GM12892 (cell line): ENCODE results near the gene SEC22B.
"Not testable (repeated sequence)": the region's sequence is repeated elsewhere in the genome, so short reads cannot be mapped to it uniquely, and the experiment has no call there.

Source experiments
- DNase-seq: peaks from one replicate; pipeline ENCODE4 v3.0.0; 2011; ENCODE audit not compliant: insufficient read length
- FAIRE-seq: peaks from 2 replicates; lab custom pipeline; 2011; peaks lifted over from hg19 to GRCh38; lab: Jason Lieb, UNC
- POLR2A ChIP-seq: IDR thresholded peaks from 2 replicates; pipeline ENCODE4 v1.6.1; 2011; ENCODE audit warnings: low read depth, low read length, control low read depth
- POLR2AphosphoS5 ChIP-seq: IDR thresholded peaks from 2 replicates; pipeline ENCODE4 v1.6.1; 2011; ENCODE audit warnings: low read depth, low read length, control low read depth
- TAF1 ChIP-seq: IDR thresholded peaks from 2 replicates; pipeline ENCODE4 v1.6.1; 2011; ENCODE audit warnings: low read depth, mild to moderate bottlenecking, control low read depth, low read length, borderline replicate concordance

The SEC22B gene

GRCh38 chr1:120150138-120150822, 26.0 kb downstream of the SEC22B start:
- DNase-seq, FAIRE-seq: not testable (repeated sequence)

GRCh38 chr1:120149420-120150059, 26.8 kb downstream of the SEC22B start:
- DNase-seq, FAIRE-seq: not testable (repeated sequence)

GRCh38 chr1:120145806-120146205, 30.5 kb downstream of the SEC22B start:
- DNase-seq = not testable (repeated sequence)
- peak; percentile 33 for FAIRE-seq

- not testable (repeated sequence) for FAIRE-seq, DNase-seq
These were observed 31.7 kb downstream of the SEC22B start for GRCh38 chr1:120144626-120145025.

- DNase-seq = not testable (repeated sequence)
- peak; percentile 5 for FAIRE-seq
These were observed 32.2 kb downstream of the SEC22B start for GRCh38 chr1:120144169-120144568.

- peak; percentile 73 for FAIRE-seq
- not testable (repeated sequence) for DNase-seq
These were observed 33.0 kb downstream of the SEC22B start for GRCh38 chr1:120143334-120143733.

GRCh38 chr1:120142512-120143263, 33.6 kb downstream of the SEC22B start:
- DNase-seq = not testable (repeated sequence)
- peak; percentile 93 for FAIRE-seq

- FAIRE-seq = peak; percentile 42
- DNase-seq = not testable (repeated sequence)
These were observed 34.5 kb downstream of the SEC22B start for GRCh38 chr1:120141865-120142264.

GRCh38 chr1:120140656-120141265, 35.6 kb downstream of the SEC22B start:
- not testable (repeated sequence) for DNase-seq, FAIRE-seq

GRCh38 chr1:120136086-120136485, 40.2 kb downstream of the SEC22B start:
- FAIRE-seq, DNase-seq: not testable (repeated sequence)

GRCh38 chr1:120133928-120134325, 42.4 kb downstream of the SEC22B start:
- not testable (repeated sequence) for FAIRE-seq, DNase-seq

- no peak for FAIRE-seq
- no peak for DNase-seq
- TF ChIP-seq POLR2A (no peak), TAF1 (no peak), POLR2AphosphoS5 (no peak)
These were observed 42.9 kb downstream of the SEC22B start for GRCh38 chr1:120133228-120133927.

GRCh38 chr1:120132406-120132763, 43.9 kb downstream of the SEC22B start:
- FAIRE-seq, DNase-seq: not testable (repeated sequence)

GRCh38 chr1:120131611-120132405, 44.5 kb downstream of the SEC22B start:
- DNase-seq = not testable (repeated sequence)
- FAIRE-seq = peak; percentile 87

GRCh38 chr1:120127921-120128320, 48.4 kb downstream of the SEC22B start:
- FAIRE-seq = not testable (repeated sequence)

GRCh38 chr1:120126216-120126615, 50.1 kb downstream of the SEC22B start:
- not testable (repeated sequence) for FAIRE-seq

More at GRCh38 chr1:120127921-120128320, 48.4 kb downstream of the SEC22B start:
- DNase-seq = not testable (repeated sequence)

GRCh38 chr1:120124628-120125027, 51.7 kb downstream of the SEC22B start:
- not testable (repeated sequence) for FAIRE-seq

More at GRCh38 chr1:120126216-120126615, 50.1 kb downstream of the SEC22B start:
- DNase-seq = not testable (repeated sequence)

More at GRCh38 chr1:120124628-120125027, 51.7 kb downstream of the SEC22B start:
- DNase-seq = not testable (repeated sequence)
